Heart right ventricle (tissue), 16 donors: ENCODE results near the gene FAAP20. TPM values are rescaled to one million over a fixed set of nuclear protein-coding genes. Genes with fewer than 3 reads are reported as not detected.

Experiments
- ATAC-seq, 8 donors: fragments of 200-7000 bp; cut with Tn5 transposase; one replicate each; pipeline ENCODE4 v1.9.1; 2020; ENCODE audit warnings: mild to moderate bottlenecking in 8 of 8, moderate library complexity in 8 of 8, moderate number of reproducible peaks in 1 of 8
- DNase-seq, 2 donors: peaks; one replicate each; pipeline ENCODE4 v3.0.0-alpha.2; 2020
- H3K27ac ChIP-seq, 10 donors: fragments of 200-600 bp; sonication (generic) in 2 of 10; one replicate each; pipeline versions ENCODE4 v1.5.0 to v1.8.0; 2020 to 2022; ENCODE audit warnings: mild to moderate bottlenecking in 3 of 10
- H3K27me3 ChIP-seq, 7 donors: fragments of 200-600 bp; one replicate each; pipeline ENCODE4 v1.8.0; 2021 to 2022; ENCODE audit warnings: mild to moderate bottlenecking in 2 of 7
- H3K36me3 ChIP-seq, 9 donors: fragments of 200-600 bp; sonication (generic) in 1 of 9; one replicate each; pipeline versions ENCODE4 v1.5.0 to v1.8.0; 2020 to 2022; ENCODE audit warnings: mild to moderate bottlenecking in 2 of 9
- H3K4me1 ChIP-seq, 9 donors: fragments of 200-600 bp; sonication (generic) in 1 of 9; one replicate each; pipeline versions ENCODE4 v1.5.0 to v1.8.0; 2020 to 2022; ENCODE audit warnings: mild to moderate bottlenecking in 4 of 9
- H3K4me3 ChIP-seq, 10 donors: fragments of 200-600 bp; sonication (generic) in 2 of 10; one replicate each; pipeline versions ENCODE4 v1.5.0 to v1.8.0; 2020 to 2022; ENCODE audit warnings: mild to moderate bottlenecking in 7 of 10, moderate library complexity in 2 of 10
- H3K9me3 ChIP-seq, 11 donors: fragments of 200-600 bp in 10 of 11; sonication (generic) in 2 of 11; one replicate each; pipeline versions ENCODE4 v1.5.0 to v1.8.0; 2013 to 2022; ENCODE audit warnings: mild to moderate bottlenecking in 2 of 11, control low read depth in 1 of 11, moderate library complexity in 1 of 11
- WGBS, 2 donors: extraction: QIAGEN DNeasy Blood & Tissue Kit; methylation state at CpG; one replicate each; pipeline ENCODE4 v1.1.7; 2013; ENCODE audit warnings: inconsistent platforms in 1 of 2; 5-methylcytosine and 5-hydroxymethylcytosine counted together
- intact Hi-C, 10 donors: fragments of 100-400 bp; cut with DNase I; formaldehyde crosslinking; loops; one replicate each; pipeline versions ENCODE4 v1.11.1 to v1.14.2; 2022
- polyA plus RNA-seq, 2 donors: library from polyadenylated mRNA; stranded (reverse); fragments of 200-250 nt; gene quantifications; one replicate each; pipeline ENCODE4 v1.2.3, GENCODE V29; 2013
- total RNA-seq, 10 donors: library from RNA; stranded (reverse); fragmentation: NEBNext Ultra II Directional in 3 of 10; extraction: Animal tissue kit (Norgen Biotek cat#: 25700) in 3 of 10; gene quantifications; one replicate each; pipeline versions ENCODE4 v1.2.1 to v1.2.4, GENCODE V29; 2021 to 2023
- TF ChIP-seq, protein P1 (sequence below), 9 donors: fragments of 200-600 bp; sonication (generic) in 2 of 9; IDR thresholded peaks; one replicate each; pipeline versions ENCODE4 v1.5.0 to v1.8.0; 2021 to 2022; ENCODE audit warnings: antibody characterized with exemption in 9 of 9, mild to moderate bottlenecking in 5 of 9, moderate library complexity in 1 of 9
- donor health status: Arrhythmogenic right ventricular cardiomyopathy.
- donor health status: ischemic (EF 13 %, LVEDD 7.1; RV severe dilation, severe dysfunction).
- donor health status: healthy with polysubstance abuse.
- donor health status: DM: no; HTN: yes; CAD: no.
- donor health status: DM: no; HTN: no; CAD: no.
- donor health status: ischemic (EF 25% LVEDD 6.9; RV normal size, moderate dysfunction).
- donor health status: ischemic (EF 25% LVEDD 5.7; RV mildly dilated, moderate dysfunction).
- donor health status: healthy.
- donor health status: DM: yes; HTN: yes; CAD: no.
- donor health status: Ischemic cardiomyopathy.
- donor health status: ischemic (EF 35%, LVEDD 5.7; RV mildly dilated, moderate dysfunction).
- donor health status: nonischemic (EF 11% LVEDD 7.7; RV severe dilation, severe dysfunction).
- donor health status: DM: yes; HTN: yes; CAD: no.
- donor health status: PGD.
- donor health status: ischemic (EF 29% LVEDD 5.4; RV normal size, mild dysfunction).
- donor health status: nonischemic (EF 23%, LVEDD 6.1; RV moderate dilation, normal function).

FAAP20 gene
- total and polyA plus RNA-seq, 12 donors, result 30.9 to 83.6 (median 38.6) TPM

DNA sequence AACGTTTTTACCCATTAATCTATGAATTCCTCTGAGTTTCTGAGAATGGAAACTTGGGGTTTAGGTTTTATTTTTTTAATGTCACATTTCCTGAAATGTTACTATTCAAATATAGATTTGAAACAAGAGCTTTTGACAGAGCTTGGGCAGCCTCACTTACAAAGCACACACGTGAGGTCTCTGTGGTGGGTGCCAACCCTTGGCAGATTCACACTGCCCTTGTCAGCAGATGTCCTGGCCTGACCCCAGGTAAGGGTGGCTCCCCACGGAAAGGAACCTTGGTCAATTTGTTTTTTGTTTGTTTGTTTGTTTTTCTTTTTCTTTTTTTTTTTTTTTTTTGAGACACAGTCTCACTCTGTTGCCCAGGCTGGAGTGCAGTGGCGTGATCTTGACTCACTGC is 53.5 kb downstream of the FAAP20 start:
- H3K27me3 ChIP-seq, result no peaks in the 10 kb centered on the region
- no peaks in the 10 kb centered on the region for H3K9me3 ChIP-seq
- H3K36me3 ChIP-seq, result peaks cover 0 to 2% (median 0%) of the 10 kb centered on the region in 9 donors
- 62 to 63% methylated on average over 4 of the region's 4 CpGs for WGBS, 2 donors
- H3K4me1 ChIP-seq, result peaks cover 0 to 8% (median under 1%) of the 10 kb centered on the region in 9 donors
- H3K27ac ChIP-seq, result no peak overlapping the region
- no peak for ATAC-seq
- no peak overlapping the region for H3K4me3 ChIP-seq
- DNase-seq, result no peak
- TF ChIP-seq, protein P1, sequence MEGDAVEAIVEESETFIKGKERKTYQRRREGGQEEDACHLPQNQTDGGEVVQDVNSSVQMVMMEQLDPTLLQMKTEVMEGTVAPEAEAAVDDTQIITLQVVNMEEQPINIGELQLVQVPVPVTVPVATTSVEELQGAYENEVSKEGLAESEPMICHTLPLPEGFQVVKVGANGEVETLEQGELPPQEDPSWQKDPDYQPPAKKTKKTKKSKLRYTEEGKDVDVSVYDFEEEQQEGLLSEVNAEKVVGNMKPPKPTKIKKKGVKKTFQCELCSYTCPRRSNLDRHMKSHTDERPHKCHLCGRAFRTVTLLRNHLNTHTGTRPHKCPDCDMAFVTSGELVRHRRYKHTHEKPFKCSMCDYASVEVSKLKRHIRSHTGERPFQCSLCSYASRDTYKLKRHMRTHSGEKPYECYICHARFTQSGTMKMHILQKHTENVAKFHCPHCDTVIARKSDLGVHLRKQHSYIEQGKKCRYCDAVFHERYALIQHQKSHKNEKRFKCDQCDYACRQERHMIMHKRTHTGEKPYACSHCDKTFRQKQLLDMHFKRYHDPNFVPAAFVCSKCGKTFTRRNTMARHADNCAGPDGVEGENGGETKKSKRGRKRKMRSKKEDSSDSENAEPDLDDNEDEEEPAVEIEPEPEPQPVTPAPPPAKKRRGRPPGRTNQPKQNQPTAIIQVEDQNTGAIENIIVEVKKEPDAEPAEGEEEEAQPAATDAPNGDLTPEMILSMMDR (IDR thresholded peaks at IDR 0.05), result no peak
- intact Hi-C loops, result no loop called here

Other genes with a start within 250 kb of the FAAP20 start
- gene CFAP74, start 191.0 kb downstream of the FAAP20 start, total RNA-seq, result not detected
- gene CFAP74, start 191.0 kb downstream of the FAAP20 start, polyA plus RNA-seq, result under 1 TPM in 1 of 2 donors, not detected in 1; 0.03 TPM
- 1 to 10 TPM in 1 of 10 donors, under 1 TPM in 7, not detected in 2; 0.30 to 1.1 (median 0.44) TPM for gene GABRD, start 175.4 kb downstream of the FAAP20 start, total RNA-seq
- 1 to 10 TPM in 1 of 2 donors, under 1 TPM in 1; 0.87 to 1.0 TPM for gene GABRD, start 175.4 kb downstream of the FAAP20 start, polyA plus RNA-seq
- 10 to 100 TPM in 9 of 10 donors, 1 to 10 TPM in 1; 8.4 to 17.8 (median 14.2) TPM for gene PRKCZ, start 144.4 kb downstream of the FAAP20 start, total RNA-seq
- 10 to 100 TPM; 14.6 to 18.4 TPM for gene PRKCZ, start 144.4 kb downstream of the FAAP20 start, polyA plus RNA-seq
- gene SKI, start 33.5 kb upstream of the FAAP20 start, total RNA-seq, result 10 to 100 TPM; 29.4 to 50.9 (median 38.3) TPM
- gene SKI, start 33.5 kb upstream of the FAAP20 start, polyA plus RNA-seq, result 10 to 100 TPM; 13.8 to 16.6 TPM
- 1 to 10 TPM; 3.5 to 7.6 (median 5.7) TPM for gene MORN1, start 196.8 kb upstream of the FAAP20 start, total RNA-seq
- gene MORN1, start 196.8 kb upstream of the FAAP20 start, polyA plus RNA-seq, result 1 to 10 TPM; 1.2 to 3.0 TPM
- gene RER1, start 197.1 kb upstream of the FAAP20 start, total RNA-seq, result 100 to 1,000 TPM in 1 of 10 donors, 10 to 100 TPM in 9; 70.1 to 107 (median 84.1) TPM
- 10 to 100 TPM; 55.5 to 77.0 TPM for gene RER1, start 197.1 kb upstream of the FAAP20 start, polyA plus RNA-seq
- 10 to 100 TPM; 14.6 to 26.0 (median 18.6) TPM for gene PEX10, start 217.8 kb upstream of the FAAP20 start, total RNA-seq
- 10 to 100 TPM; 13.7 to 19.1 TPM for gene PEX10, start 217.8 kb upstream of the FAAP20 start, polyA plus RNA-seq